ENCODE measurements around the gene BHLHE41.

BHLHE41 gene

GRCh38 chr12:26124446-26125399 lies at the start of gene BHLHE41:
Gene BHLHE41, minus strand, starts transcription at chr12:26125037. Its CDS starts 258 bp downstream, at chr12:26124779.
- no peak for DNase-seq (ENCODE audit: extremely low read depth in 1 of 2, low read depth in 1 of 2)

GRCh38 chr12:26172946-26173552 lies 48.2 kb upstream of the BHLHE41 start:
- no peak for DNase-seq (ENCODE audit: extremely low read depth in 1 of 2, low read depth in 1 of 2)

- DNase-seq (ENCODE audit: extremely low read depth in 1 of 2, low read depth in 1 of 2): no peak
These were observed 47.7 kb upstream of the BHLHE41 start for GRCh38 chr12:26172539-26172938.

GRCh38 chr12:26172013-26172412 lies 47.2 kb upstream of the BHLHE41 start:
- no peak for DNase-seq (ENCODE audit: extremely low read depth in 1 of 2, low read depth in 1 of 2)

GRCh38 chr12:26164118-26164517 lies 39.3 kb upstream of the BHLHE41 start:
- DNase-seq (ENCODE audit: extremely low read depth in 1 of 2, low read depth in 1 of 2): no peak

- DNase-seq (ENCODE audit: extremely low read depth in 1 of 2, low read depth in 1 of 2): no peak
These were observed 38.1 kb upstream of the BHLHE41 start for GRCh38 chr12:26162905-26163304.

- DNase-seq (ENCODE audit: extremely low read depth in 1 of 2, low read depth in 1 of 2): no peak
These were observed 37.3 kb upstream of the BHLHE41 start for GRCh38 chr12:26162174-26162573.

GRCh38 chr12:26158078-26158764 lies 33.4 kb upstream of the BHLHE41 start:
- no peak for DNase-seq (ENCODE audit: extremely low read depth in 1 of 2, low read depth in 1 of 2)

- DNase-seq (ENCODE audit: extremely low read depth in 1 of 2, low read depth in 1 of 2): no peak
These were observed 32.2 kb upstream of the BHLHE41 start for GRCh38 chr12:26157001-26157400.

GRCh38 chr12:26156201-26156871 lies 31.5 kb upstream of the BHLHE41 start:
- DNase-seq (ENCODE audit: extremely low read depth in 1 of 2, low read depth in 1 of 2): no peak

GRCh38 chr12:26153421-26154154 lies 28.8 kb upstream of the BHLHE41 start:
- DNase-seq (ENCODE audit: extremely low read depth in 1 of 2, low read depth in 1 of 2): no peak

- DNase-seq (ENCODE audit: extremely low read depth in 1 of 2, low read depth in 1 of 2): no peak
These were observed 27.8 kb upstream of the BHLHE41 start for GRCh38 chr12:26152507-26153102.

GRCh38 chr12:26150736-26151450 lies 26.1 kb upstream of the BHLHE41 start:
- no peak for DNase-seq (ENCODE audit: extremely low read depth in 1 of 2, low read depth in 1 of 2)

GRCh38 chr12:26149968-26150500 lies 25.2 kb upstream of the BHLHE41 start:
- no peak for DNase-seq (ENCODE audit: extremely low read depth in 1 of 2, low read depth in 1 of 2)

GRCh38 chr12:26148291-26148690 lies 23.5 kb upstream of the BHLHE41 start:
- no peak for DNase-seq (ENCODE audit: extremely low read depth in 1 of 2, low read depth in 1 of 2)

GRCh38 chr12:26143291-26143690 lies 18.5 kb upstream of the BHLHE41 start:
- no peak for DNase-seq (ENCODE audit: extremely low read depth in 1 of 2, low read depth in 1 of 2)

GRCh38 chr12:26138860-26139259 lies 14.0 kb upstream of the BHLHE41 start:
- DNase-seq (ENCODE audit: extremely low read depth in 1 of 2, low read depth in 1 of 2): no peak

- DNase-seq (ENCODE audit: extremely low read depth in 1 of 2, low read depth in 1 of 2): no peak
These were observed 11.9 kb upstream of the BHLHE41 start for GRCh38 chr12:26136688-26137087.

GRCh38 chr12:26135571-26135970 lies 10.7 kb upstream of the BHLHE41 start:
- DNase-seq (ENCODE audit: extremely low read depth in 1 of 2, low read depth in 1 of 2): no peak
